IMR-90 (cell line): Measurements from ENCODE around the gene H3-3A. TPM values are rescaled to one million over a fixed set of nuclear protein-coding genes. Genes with fewer than 3 reads are reported as not detected.

Experiments used
- ATAC-seq: fragments of 200-7000 bp; cut with Tn5 transposase; 2 replicates; pipeline ENCODE4 v1.9.1; 2020; ENCODE audit warnings: low read depth, mild to moderate bottlenecking, moderate library complexity
- BruUV-seq: library from RNA; stranded (reverse); fragments of 400-500 nt; replicated peaks from 2 replicates; lab custom pipeline; 2021; lab: Mats Ljungman, UMichigan
- CTCF ChIA-PET: fragments of 300-600 bp; formaldehyde crosslinking; extraction: SDS; loops from one replicate; lab custom pipeline; 2021; ENCODE audit warnings: antibody characterized with exemption; lab: Yijun Ruan, JAX
- POLR2A ChIA-PET: fragments of 300-600 bp; sonication (Branson Sonifier 250); formaldehyde crosslinking; loops from one replicate; lab custom pipeline; 2022; ENCODE audit warnings: antibody characterized with exemption; ENCODE audit not compliant: unreplicated experiment; lab: Charles Lee
- DNase-seq: peaks from one replicate; pipeline ENCODE4 v3.0.0; 2013
- H2AFZ ChIP-seq: replicated peaks from 2 replicates; pipeline ENCODE3; 2013; ENCODE audit warnings: low read length, mild to moderate bottlenecking; ENCODE audit not compliant: poor library complexity
- H2AK5ac ChIP-seq: 2 replicates; pipeline ENCODE4 v1.6.1; 2013; ENCODE audit warnings: low read depth, low read length, inconsistent platforms
- H2AK9ac ChIP-seq: replicated peaks from 2 replicates; pipeline ENCODE3; 2013; ENCODE audit warnings: mild to moderate bottlenecking, low read depth, low read length, moderate library complexity; ENCODE audit not compliant: poor library complexity
- H2BK120ac ChIP-seq: 2 replicates; pipeline ENCODE4 v1.6.1; 2013; ENCODE audit warnings: low read depth, low read length, inconsistent platforms
- H2BK15ac ChIP-seq: 3 replicates; pipeline ENCODE4 v1.6.1; 2013; ENCODE audit warnings: low read depth, low read length, inconsistent platforms
- H2BK20ac ChIP-seq: 2 replicates; pipeline ENCODE4 v1.6.1; 2013; ENCODE audit warnings: low read depth, mild to moderate bottlenecking, inconsistent platforms, low read length, moderate library complexity
- H2BK5ac ChIP-seq: 2 replicates; pipeline ENCODE4 v1.6.1; 2013; ENCODE audit warnings: mild to moderate bottlenecking, low read depth, low read length, inconsistent platforms; ENCODE audit not compliant: poor library complexity, severe bottlenecking
- H3K14ac ChIP-seq: replicated peaks from 2 replicates; pipeline ENCODE4 v1.6.1; 2013; ENCODE audit warnings: low read depth, low read length, inconsistent platforms
- H3K18ac ChIP-seq: 2 replicates; pipeline ENCODE4 v1.6.1; 2013; ENCODE audit warnings: low read depth, low read length, control low read depth
- H3K23ac ChIP-seq: 2 replicates; pipeline ENCODE4 v1.6.1; 2013; ENCODE audit warnings: low read depth, low read length, inconsistent platforms
- H3K27ac ChIP-seq: 2 replicates; pipeline ENCODE4 v1.5.1; 2013; ENCODE audit warnings: mild to moderate bottlenecking, control low read depth, low read length; ENCODE audit not compliant: insufficient read depth
- H3K27me3 ChIP-seq: 2 replicates; pipeline ENCODE4 v1.6.1; 2013; ENCODE audit warnings: low read length; ENCODE audit not compliant: control insufficient read depth, insufficient read depth
- H3K36me3 ChIP-seq: 2 replicates; pipeline ENCODE4 v1.6.1; 2013; ENCODE audit warnings: low read length, mixed read lengths; ENCODE audit not compliant: control insufficient read depth, insufficient read depth
- H3K4ac ChIP-seq: 2 replicates; pipeline ENCODE4 v1.6.1; 2013; ENCODE audit warnings: low read depth, low read length, inconsistent platforms
- H3K4me1 ChIP-seq: 2 replicates; pipeline ENCODE4 v1.6.1; 2013; ENCODE audit warnings: low read length, mixed read lengths; ENCODE audit not compliant: control insufficient read depth, insufficient read depth
- H3K4me2 ChIP-seq: 2 replicates; pipeline ENCODE4 v1.6.1; 2013; ENCODE audit warnings: low read depth, mild to moderate bottlenecking, control low read depth, low read length, moderate library complexity
- H3K4me3 ChIP-seq: 2 replicates; pipeline ENCODE4 v1.5.1; 2013; ENCODE audit warnings: low read depth, mild to moderate bottlenecking, control low read depth, low read length, moderate library complexity; ENCODE audit not compliant: insufficient read depth
- H3K56ac ChIP-seq: 2 replicates; pipeline ENCODE4 v1.6.1; 2013; ENCODE audit warnings: low read length, inconsistent platforms; ENCODE audit not compliant: insufficient read depth; ENCODE audit errors: extremely low read depth
- H3K79me1 ChIP-seq, 2 experiments: 2 replicates each; pipeline ENCODE4 v1.6.1; 2013; ENCODE audit warnings: low read length in 2 of 2, inconsistent platforms in 1 of 2, low read depth in 1 of 2
- H3K9ac ChIP-seq: 2 replicates; pipeline ENCODE4 v1.6.1; 2013; ENCODE audit warnings: low read depth, low read length, control low read depth
- H3K9me1 ChIP-seq: 2 replicates; pipeline ENCODE4 v1.6.1; 2013; ENCODE audit warnings: low read length, inconsistent platforms; ENCODE audit not compliant: insufficient read depth
- H3K9me3 ChIP-seq: 2 replicates; pipeline ENCODE4 v1.6.1; 2013; ENCODE audit warnings: low read length; ENCODE audit not compliant: control insufficient read depth, insufficient read depth
- H4K20me1 ChIP-seq: 2 replicates; pipeline ENCODE4 v1.6.1; 2013; ENCODE audit warnings: low read length, inconsistent platforms; ENCODE audit not compliant: insufficient read depth
- H4K5ac ChIP-seq: 2 replicates; pipeline ENCODE4 v1.6.1; 2013; ENCODE audit warnings: mild to moderate bottlenecking, low read depth, low read length, control low read depth
- H4K8ac ChIP-seq, 2 experiments: 2 replicates each; pipeline ENCODE4 v1.6.1; 2013; ENCODE audit warnings: low read depth in 2 of 2, low read length in 2 of 2, control low read depth in 1 of 2, inconsistent platforms in 1 of 2
- H4K91ac ChIP-seq: 2 replicates; pipeline ENCODE4 v1.6.1; 2013; ENCODE audit warnings: low read depth, low read length, inconsistent platforms; ENCODE audit not compliant: insufficient read depth
- BHLHE40 ChIP-seq: fragments of 150-350 bp; IDR thresholded peaks from 2 replicates; pipeline ENCODE4 v1.6.1; 2016; ENCODE audit warnings: mild to moderate bottlenecking, low read depth, low read length
- CEBPB ChIP-seq: IDR thresholded peaks from 2 replicates; pipeline ENCODE4 v1.6.1; 2012; ENCODE audit warnings: low read depth, low read length, improper control_type of control experiment
- CTCF ChIP-seq: conservative IDR thresholded peaks from 2 replicates; pipeline ENCODE4 v1.5.1; 2012; ENCODE audit warnings: mild to moderate bottlenecking, low read depth, low read length, improper control_type of control experiment
- FOS ChIP-seq: fragments of 150-350 bp; IDR thresholded peaks from 2 replicates; pipeline ENCODE4 v1.6.1; 2016; ENCODE audit warnings: low read depth, low read length
- MAFK ChIP-seq: IDR thresholded peaks from 2 replicates; pipeline ENCODE4 v1.6.1; 2012; ENCODE audit warnings: low read depth, low read length, improper control_type of control experiment
- MAZ ChIP-seq: IDR thresholded peaks from 2 replicates; pipeline ENCODE4 v1.6.1; 2012; ENCODE audit warnings: low read depth, mild to moderate bottlenecking, low read length, improper control_type of control experiment, moderate library complexity, borderline replicate concordance
- MXI1 ChIP-seq: IDR thresholded peaks from 2 replicates; pipeline ENCODE4 v1.6.1; 2012; ENCODE audit warnings: low read depth, mild to moderate bottlenecking, low read length, moderate library complexity, borderline replicate concordance
- NFE2L2 ChIP-seq: fragments of 150-350 bp; IDR thresholded peaks from 2 replicates; pipeline ENCODE4 v1.6.1; 2016; ENCODE audit warnings: low read depth, mild to moderate bottlenecking, low read length
- POLR2A ChIP-seq: IDR thresholded peaks from 2 replicates; pipeline ENCODE4 v1.6.1; 2012; ENCODE audit warnings: mild to moderate bottlenecking, low read depth, low read length
- RAD21 ChIP-seq: IDR thresholded peaks from 2 replicates; pipeline ENCODE4 v1.6.1; 2012; ENCODE audit warnings: low read length, improper control_type of control experiment
- RCOR1 ChIP-seq: IDR thresholded peaks from 2 replicates; pipeline ENCODE4 v1.6.1; 2012; ENCODE audit warnings: mild to moderate bottlenecking, low read length, improper control_type of control experiment; ENCODE audit not compliant: insufficient replicate concordance
- RFX5 ChIP-seq: IDR thresholded peaks from 2 replicates; pipeline ENCODE4 v1.8.0; 2012; ENCODE audit warnings: low read depth, mild to moderate bottlenecking, low read length, moderate library complexity
- SMC3 ChIP-seq: fragments of 150-350 bp; IDR thresholded peaks from 2 replicates; pipeline ENCODE4 v1.6.1; 2016; ENCODE audit warnings: low read depth, mild to moderate bottlenecking, antibody characterized with exemption, low read length, moderate library complexity
- WGBS, 2 experiments: methylation state at CpG; one replicate each; pipeline versions ENCODE4 v1.1.5 to v1.1.7; 2013; ENCODE audit warnings: missing lambda C conversion rate in 2 of 2; ENCODE audit not compliant: insufficient read length in 1 of 2; ENCODE audit errors: extremely low coverage in 2 of 2; 5-methylcytosine and 5-hydroxymethylcytosine counted together
- dilution Hi-C: fragments of 300-500 bp; cut with HindIII; formaldehyde crosslinking; loops from one replicate; pipeline ENCODE4 v1.14.3; 2018; ENCODE audit warnings: low sequenced_read_pairs; ENCODE audit not compliant: unreplicated experiment
- in situ Hi-C: fragments of 300-500 bp; cut with MboI; formaldehyde crosslinking; loops from 3 replicates; pipeline ENCODE4 v1.14.3; 2019; ENCODE audit warnings: low sequenced_read_pairs, inconsistent platforms, mixed read lengths
- intact Hi-C: fragments of 100-400 bp; cut with micrococcal nuclease; formaldehyde crosslinking; loops from 2 replicates; pipeline ENCODE4 v1.10.0; 2022
- polyA plus RNA-seq, 3 experiments: library from polyadenylated mRNA; depleted of rRNA; stranded (reverse); fragments of >200 nt; gene quantifications; 2 replicates each; pipeline ENCODE4 v1.2.3, GENCODE V29; 2012; ENCODE audit warnings: low replicate concordance in 1 of 3
- total RNA-seq: library from RNA; depleted of rRNA; stranded (reverse); fragments of >200 nt; gene quantifications from 2 replicates; pipeline ENCODE4 v1.2.3, GENCODE V29; 2012
- TF ChIP-seq, protein P1 (sequence below): fragments of 150-350 bp; IDR thresholded peaks from 2 replicates; pipeline ENCODE4 v1.6.1; 2017; ENCODE audit warnings: mild to moderate bottlenecking, antibody characterized with exemption, low read length, low read depth
- TF ChIP-seq, protein P2 (sequence below): fragments of 150-350 bp; IDR thresholded peaks from 2 replicates; pipeline ENCODE4 v1.6.1; 2016; ENCODE audit warnings: low read depth, mild to moderate bottlenecking, low read length, moderate library complexity, borderline replicate concordance

H3-3A gene
- total and polyA plus RNA-seq, 2 of the 4 experiments (the other 2 are of a cell fraction) = 188 to 256 TPM

GRCh38 chr1:226082959-226083301 is 20.4 kb downstream of the H3-3A start:
- no peak for DNase-seq

More at GRCh38 chr1:226082959-226083301, 20.4 kb downstream of the H3-3A start:
- Histone ChIP-seq H2AFZ (peak overlapping the region; percentile 99), H2BK20ac (no peak overlapping the region), H2AK9ac (peak overlapping the region; percentile 89), H3K27ac (peak overlapping the region; percentile 53), H3K9me1 (no peaks in the 10 kb centered on the region), H3K4me3 (peak overlapping the region; percentile 66), H3K14ac (0 out of 2 replicates have a peak overlapping the region, but pooled peaks have one; percentile 46), H3K18ac (no peak overlapping the region), H3K9me3 (no peaks in the 10 kb centered on the region), H3K36me3 (no peaks in the 10 kb centered on the region), H2BK15ac (no peak overlapping the region; the same call in 2 of the 3 replicates), H3K27me3 (no peaks in the 10 kb centered on the region), H4K8ac (peak overlapping the region; percentile 79 to 91), H4K5ac (peak overlapping the region; percentile 58), H2BK5ac (peak overlapping the region; percentile 49), H3K9ac (peak overlapping the region; percentile 35), H3K79me1 (no peaks in the 10 kb centered on the region), H2BK120ac (no peak overlapping the region), H2AK5ac (no peak overlapping the region), H3K56ac (no peak overlapping the region), H4K20me1 (no peaks in the 10 kb centered on the region), H3K4ac (peak overlapping the region; percentile 73), H4K91ac (0 out of 2 replicates have a peak overlapping the region, but pooled peaks have one; percentile 36), H3K4me1 (no peaks in the 10 kb centered on the region), H3K23ac (peak overlapping the region; percentile 71; the same call in 1 of the 2 replicates), H3K4me2 (peak overlapping the region; percentile 73)
- TF ChIP-seq FOS (no peak), CEBPB (no peak), MAFK (no peak), RCOR1 (no peak), MAZ (no peak), CTCF (no peak), RFX5 (no peak), RAD21 (no peak), NFE2L2 (no peak), BHLHE40 (no peak), MXI1 (no peak), SMC3 (no peak), POLR2A (no peak)
- TF ChIP-seq, protein P1, sequence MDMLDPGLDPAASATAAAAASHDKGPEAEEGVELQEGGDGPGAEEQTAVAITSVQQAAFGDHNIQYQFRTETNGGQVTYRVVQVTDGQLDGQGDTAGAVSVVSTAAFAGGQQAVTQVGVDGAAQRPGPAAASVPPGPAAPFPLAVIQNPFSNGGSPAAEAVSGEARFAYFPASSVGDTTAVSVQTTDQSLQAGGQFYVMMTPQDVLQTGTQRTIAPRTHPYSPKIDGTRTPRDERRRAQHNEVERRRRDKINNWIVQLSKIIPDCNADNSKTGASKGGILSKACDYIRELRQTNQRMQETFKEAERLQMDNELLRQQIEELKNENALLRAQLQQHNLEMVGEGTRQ = no peak
- TF ChIP-seq, protein P2, sequence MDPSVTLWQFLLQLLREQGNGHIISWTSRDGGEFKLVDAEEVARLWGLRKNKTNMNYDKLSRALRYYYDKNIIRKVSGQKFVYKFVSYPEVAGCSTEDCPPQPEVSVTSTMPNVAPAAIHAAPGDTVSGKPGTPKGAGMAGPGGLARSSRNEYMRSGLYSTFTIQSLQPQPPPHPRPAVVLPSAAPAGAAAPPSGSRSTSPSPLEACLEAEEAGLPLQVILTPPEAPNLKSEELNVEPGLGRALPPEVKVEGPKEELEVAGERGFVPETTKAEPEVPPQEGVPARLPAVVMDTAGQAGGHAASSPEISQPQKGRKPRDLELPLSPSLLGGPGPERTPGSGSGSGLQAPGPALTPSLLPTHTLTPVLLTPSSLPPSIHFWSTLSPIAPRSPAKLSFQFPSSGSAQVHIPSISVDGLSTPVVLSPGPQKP = no peak
- intact Hi-C loops = no loop called here
- CTCF ChIA-PET = interaction anchor here (0.6 to 1.5 kb wide), 3 partner anchors 18 to 456 kb away, joined by 3 to 8 read pairs (median 3); no protein-coding TSS in a partner anchor
- peak; percentile 82 for ATAC-seq
- in situ Hi-C loops = no loop called here
- POLR2A ChIA-PET = interaction anchor here (0.5 to 1.0 kb wide), 4 partner anchors 14 to 463 kb away, joined by 3 to 4 read pairs (median 3); partner anchors contain the start of gene H3-3A
- no TSS peak for BruUV-seq
- 0% methylated on average over 6 of the region's 23 CpGs; no CpG with 5 or more reads in 1 of the 2 experiments for WGBS, 2 experiments
- dilution Hi-C loops = no loop called here
